Thymus (tissue), 11 donors: ENCODE results near the gene SPDYE6. TPM values are rescaled to one million over a fixed set of nuclear protein-coding genes. Genes with fewer than 3 reads are reported as not detected.
"Not testable (repeated sequence)": the region's sequence is repeated elsewhere in the genome, so short reads cannot be mapped to it uniquely, and the experiment has no call there.

Experiments
- DNase-seq, 9 donors: peaks; one replicate each; pipeline ENCODE4 v3.0.0-alpha.2; 2013; ENCODE audit warnings: low spot score in 9 of 9, low read depth in 6 of 9, missing footprints in 1 of 9
- H3K27ac ChIP-seq, 2 donors: one replicate each; pipeline ENCODE4 v1.5.1; 2013; ENCODE audit warnings: control low read depth in 1 of 2, low read depth in 1 of 2, low read length in 1 of 2, mild to moderate bottlenecking in 1 of 2, moderate library complexity in 1 of 2
- H3K27me3 ChIP-seq, 2 donors: one replicate each; pipeline ENCODE4 v1.5.1; 2013; ENCODE audit warnings: low read length in 1 of 2; ENCODE audit not compliant: control insufficient read depth in 2 of 2, insufficient read depth in 1 of 2
- H3K36me3 ChIP-seq, 2 donors: one replicate each; pipeline ENCODE4 v1.5.1; 2013; ENCODE audit warnings: low read length in 1 of 2, mild to moderate bottlenecking in 1 of 2, moderate library complexity in 1 of 2; ENCODE audit not compliant: control insufficient read depth in 2 of 2, insufficient read depth in 2 of 2
- H3K4me1 ChIP-seq, 2 donors: one replicate each; pipeline ENCODE4 v1.5.1; 2013; ENCODE audit warnings: low read length in 2 of 2; ENCODE audit not compliant: control insufficient read depth in 2 of 2, insufficient read depth in 2 of 2
- H3K4me3 ChIP-seq, 2 donors: one replicate each; pipeline ENCODE4 v1.5.1; 2013; ENCODE audit warnings: low read length in 2 of 2, control low read depth in 1 of 2, mild to moderate bottlenecking in 1 of 2
- H3K9me3 ChIP-seq, 2 donors: one replicate each; pipeline ENCODE4 v1.5.1; 2013; ENCODE audit warnings: low read length in 1 of 2, mild to moderate bottlenecking in 1 of 2; ENCODE audit not compliant: control insufficient read depth in 2 of 2, insufficient read depth in 1 of 2
- WGBS: extraction: QIAGEN DNeasy Blood & Tissue Kit; methylation state at CpG from one replicate; pipeline ENCODE4 v1.1.7; 2013; 5-methylcytosine and 5-hydroxymethylcytosine counted together
- polyA plus RNA-seq: library from polyadenylated mRNA; stranded (reverse); fragments of 200-250 nt; gene quantifications from one replicate; pipeline ENCODE4 v1.2.3, GENCODE V29; 2013
- total RNA-seq: library from RNA; stranded (reverse); fragments of 120-200 nt; gene quantifications from one replicate; pipeline ENCODE4 v1.2.4, GENCODE V29; 2013
- donor health status: healthy.

The SPDYE6 gene
- total and polyA plus RNA-seq, 2 donors, result 0.16 TPM; not detected in 1

DNA sequence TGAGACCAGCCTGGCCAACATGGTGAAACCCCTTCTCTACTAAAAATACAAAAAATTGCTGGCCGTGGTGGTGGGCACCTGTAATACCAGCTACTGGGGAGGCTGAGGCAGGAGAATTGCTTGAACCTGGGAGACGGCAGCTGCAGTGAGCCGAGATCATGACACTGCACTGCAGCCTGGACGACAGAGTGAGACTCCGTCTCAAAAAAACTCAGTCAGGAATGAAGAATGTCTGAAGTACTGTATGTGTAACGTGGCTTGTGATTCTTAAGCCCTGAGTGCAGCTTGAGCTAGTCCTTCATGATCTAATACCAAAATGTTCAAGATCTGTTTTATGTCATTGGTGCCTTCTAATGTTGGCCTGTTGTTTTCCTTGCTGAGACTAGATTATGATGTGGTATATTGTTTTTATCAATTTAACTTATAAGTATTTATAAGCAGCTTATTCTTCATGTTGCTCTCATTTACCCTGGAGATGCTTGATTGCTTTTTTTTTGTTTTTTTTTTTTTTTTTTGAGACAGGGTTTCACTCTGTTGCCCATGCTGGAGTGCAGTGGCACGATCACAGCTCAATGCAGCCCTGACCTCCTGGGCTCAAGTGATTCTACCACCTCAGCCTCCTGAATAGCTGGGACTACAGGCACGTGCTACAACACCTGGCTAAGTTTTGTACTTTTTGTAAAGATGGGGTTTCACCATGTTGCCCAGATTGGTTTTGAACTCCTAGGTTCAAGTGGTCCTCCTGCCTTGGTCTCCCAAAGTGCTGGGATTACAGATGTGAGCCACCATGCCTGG, 25.4 kb downstream of the SPDYE6 start:
- not testable (repeated sequence) for H3K27me3 ChIP-seq, H3K36me3 ChIP-seq, DNase-seq, H3K27ac ChIP-seq, H3K4me1 ChIP-seq, H3K4me3 ChIP-seq, H3K9me3 ChIP-seq
- WGBS, result 94% methylated on average over 8 of the region's 8 CpGs

DNA sequence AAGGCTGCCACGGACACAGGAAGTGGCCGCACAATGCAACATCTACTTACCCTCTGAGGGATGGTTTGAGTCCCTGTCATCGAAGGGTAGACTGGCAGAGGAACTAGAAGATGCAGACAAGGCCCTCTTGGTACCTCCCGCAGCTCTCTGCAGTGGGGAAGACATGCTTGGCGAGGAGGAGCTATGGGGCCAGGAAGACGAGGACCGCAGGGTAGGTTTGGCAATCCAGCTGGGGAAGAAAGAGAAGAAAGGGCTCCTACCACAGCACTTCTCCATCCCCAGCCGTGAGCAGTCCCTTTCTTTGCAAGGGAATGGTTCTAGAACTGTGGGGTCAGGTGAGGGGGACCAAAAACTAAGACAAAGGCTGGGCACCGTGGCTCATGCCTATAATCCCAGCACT, 26.9 kb downstream of the SPDYE6 start:
- not testable (repeated sequence) for DNase-seq, H3K4me1 ChIP-seq, H3K4me3 ChIP-seq, H3K27me3 ChIP-seq, H3K36me3 ChIP-seq, H3K27ac ChIP-seq, H3K9me3 ChIP-seq
- WGBS, result 87% methylated on average over 8 of the region's 9 CpGs

DNA sequence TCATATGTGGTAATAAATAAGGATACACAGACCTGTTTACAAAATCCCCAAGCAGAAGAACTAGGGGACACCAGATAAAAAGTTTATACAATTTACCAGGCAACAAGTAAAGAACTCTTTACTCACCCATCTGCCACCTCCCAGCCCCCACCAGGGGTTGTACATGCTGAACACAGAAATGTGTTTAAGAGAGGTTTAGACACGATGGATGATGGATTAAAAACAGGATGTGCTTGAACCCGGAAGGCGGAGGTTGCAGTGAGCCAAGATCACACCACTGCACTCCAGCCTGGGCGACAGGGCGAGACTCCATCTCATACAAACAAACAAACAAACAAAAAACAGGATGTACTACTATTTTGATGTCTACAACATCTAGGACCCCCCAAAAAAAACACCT, 27.4 kb downstream of the SPDYE6 start:
- not testable (repeated sequence) for H3K9me3 ChIP-seq, DNase-seq, H3K4me1 ChIP-seq, H3K27me3 ChIP-seq, H3K27ac ChIP-seq, H3K36me3 ChIP-seq, H3K4me3 ChIP-seq
- 80% methylated on average over 4 of the region's 5 CpGs for WGBS

DNA sequence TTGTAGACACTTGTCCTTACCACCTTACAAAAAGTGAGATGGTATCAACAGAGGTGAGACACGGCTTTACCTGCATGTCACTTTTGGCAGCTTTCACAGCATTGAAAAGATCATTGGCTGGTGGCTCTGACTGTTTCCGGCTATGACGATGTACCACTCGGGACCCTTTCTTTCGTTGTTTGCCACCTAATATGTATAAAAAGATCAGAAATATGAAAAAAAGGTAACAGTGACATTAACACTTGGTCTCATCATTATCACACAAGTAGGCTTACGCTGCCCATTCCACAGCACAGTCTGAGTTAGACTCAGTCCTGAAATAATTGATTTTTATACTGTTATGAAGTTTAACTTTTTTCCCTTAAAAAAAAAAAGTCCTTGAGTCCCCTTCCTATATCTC, 29.1 kb downstream of the SPDYE6 start:
- not testable (repeated sequence) for H3K4me3 ChIP-seq, H3K9me3 ChIP-seq, DNase-seq, H3K27me3 ChIP-seq, H3K36me3 ChIP-seq, H3K4me1 ChIP-seq, H3K27ac ChIP-seq
- 94% methylated on average over 6 of the region's 6 CpGs for WGBS

- DNase-seq, result no peak
- 96% methylated on average over 11 of the region's 11 CpGs for WGBS
- H3K36me3 ChIP-seq, result no peaks in the 10 kb centered on the region
These were observed 29.9 kb downstream of the SPDYE6 start for GRCh38 chr7:102326157-102326889.

GRCh38 chr7:102325106-102325505, 31.1 kb downstream of the SPDYE6 start:
- H3K36me3 ChIP-seq, H3K27ac ChIP-seq, H3K9me3 ChIP-seq, H3K4me1 ChIP-seq, H3K4me3 ChIP-seq, DNase-seq: not testable (repeated sequence)
- 96% methylated on average over 11 of the region's 11 CpGs for WGBS
- H3K27me3 ChIP-seq, result peaks cover 0 to 21% of the 10 kb centered on the region in 2 donors

More at GRCh38 chr7:102326157-102326889, 29.9 kb downstream of the SPDYE6 start:
- Histone ChIP-seq H3K27ac (no peak overlapping the region), H3K4me1 (no peaks in the 10 kb centered on the region), H3K9me3 (no peaks in the 10 kb centered on the region), H3K27me3 (peaks cover 0 to 15% of the 10 kb centered on the region in 2 donors), H3K4me3 (no peak overlapping the region)

GRCh38 chr7:102323914-102324195, 32.4 kb downstream of the SPDYE6 start:
- H3K9me3 ChIP-seq, result no peaks in the 10 kb centered on the region
- no peaks in the 10 kb centered on the region for H3K4me1 ChIP-seq
- H3K4me3 ChIP-seq, result no peak overlapping the region
- peaks cover 0 to 21% of the 10 kb centered on the region in 2 donors for H3K27me3 ChIP-seq
- H3K36me3 ChIP-seq, result no peaks in the 10 kb centered on the region
- no peak overlapping the region for H3K27ac ChIP-seq
- DNase-seq, result no peak
- 98% methylated on average over 5 of the region's 5 CpGs for WGBS

DNA sequence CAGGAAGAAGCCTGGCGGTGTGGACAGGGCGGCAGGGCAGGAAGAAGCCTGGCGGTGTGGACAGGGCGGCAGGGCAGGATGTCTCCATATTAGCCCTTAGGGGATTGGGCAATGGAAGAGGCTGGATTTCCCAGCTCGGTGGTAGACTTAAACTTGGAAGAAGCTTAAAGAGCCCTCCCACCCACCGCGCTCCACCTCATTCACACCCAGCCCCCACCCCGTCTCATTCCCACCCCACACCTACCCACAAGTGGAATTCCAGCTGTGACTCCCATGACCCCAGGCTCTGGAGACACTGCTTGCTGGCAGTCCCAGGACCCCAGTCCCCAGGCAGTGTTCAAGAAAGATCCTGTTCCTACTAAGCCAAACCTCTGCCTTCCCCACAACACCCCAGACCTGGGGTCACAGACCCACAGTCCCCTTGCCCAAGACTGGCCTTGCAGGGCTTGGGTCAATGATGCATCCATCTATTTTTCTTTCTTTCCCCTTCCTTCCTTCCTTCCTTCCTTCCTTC, 34.0 kb downstream of the SPDYE6 start:
- no peak overlapping the region for H3K27ac ChIP-seq
- no peak for DNase-seq
- no peaks in the 10 kb centered on the region for H3K9me3 ChIP-seq
- peaks cover 0 to 21% of the 10 kb centered on the region in 2 donors for H3K27me3 ChIP-seq
- 94% methylated on average over 8 of the region's 8 CpGs for WGBS
- no peaks in the 10 kb centered on the region for H3K4me1 ChIP-seq
- no peaks in the 10 kb centered on the region for H3K36me3 ChIP-seq
- H3K4me3 ChIP-seq, result no peak overlapping the region

DNA sequence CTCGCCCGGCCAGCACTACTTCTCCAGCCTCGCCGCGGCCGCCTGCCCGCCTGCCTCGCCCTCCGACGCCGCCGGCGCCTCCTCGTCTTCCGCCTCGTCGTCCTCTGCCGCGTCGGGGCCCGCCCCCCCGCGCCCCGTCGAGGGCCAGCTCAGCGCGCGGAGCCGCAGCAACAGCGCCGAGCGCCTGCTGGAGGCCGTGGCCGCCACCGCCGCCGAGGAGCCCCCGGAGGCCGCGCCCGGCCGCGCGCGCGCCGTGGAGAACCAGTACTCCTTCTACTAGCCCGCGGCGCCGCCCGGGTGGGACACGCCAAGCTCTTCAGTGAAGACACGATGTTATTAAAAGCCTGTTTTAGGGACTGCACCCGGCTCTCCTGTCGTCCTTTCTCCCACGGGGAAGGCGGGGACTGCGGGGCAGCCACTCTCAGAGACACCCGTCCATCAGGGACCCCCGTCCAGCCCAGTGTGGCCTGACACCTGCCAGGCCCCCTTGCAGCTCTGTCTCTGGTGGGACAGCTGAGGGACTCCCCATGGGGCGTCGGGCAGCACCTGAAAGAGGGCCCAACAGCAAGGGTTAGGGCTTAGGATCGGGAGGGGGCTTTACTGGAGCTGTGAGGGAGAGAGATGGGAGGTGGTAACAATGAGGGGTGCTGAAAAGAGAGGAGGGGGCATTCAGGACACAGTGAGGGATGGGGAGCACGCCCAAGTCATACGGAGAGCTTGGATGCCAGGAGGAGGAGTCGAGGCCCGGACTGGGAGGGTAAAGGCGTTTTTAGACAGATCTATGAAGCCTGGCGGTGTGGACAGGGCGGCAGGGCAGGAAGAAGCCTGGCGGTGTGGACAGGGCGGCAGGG, 34.7 kb downstream of the SPDYE6 start:
- no peak overlapping the region for H3K27ac ChIP-seq
- no peaks in the 10 kb centered on the region for H3K9me3 ChIP-seq
- H3K4me3 ChIP-seq, result no peak overlapping the region
- peaks cover 0 to 21% of the 10 kb centered on the region in 2 donors for H3K27me3 ChIP-seq
- no peaks in the 10 kb centered on the region for H3K4me1 ChIP-seq
- H3K36me3 ChIP-seq, result no peaks in the 10 kb centered on the region
- 56% methylated on average over 73 of the region's 73 CpGs for WGBS
- peak in 3 of 9 donors; percentile 27 to 38 (median 32) for DNase-seq
